GM19043 (cell line): ENCODE data around the gene LSM5.
A peak's percentile ranks its signal among the peaks of the same experiment; 100 is the strongest.

Experiments
- ATAC-seq: cut with Tn5 transposase; IDR thresholded peaks from one replicate; pipeline ENCODE4 v1.9.1; 2021; ENCODE audit warnings: low read depth; ENCODE audit not compliant: unreplicated experiment

LSM5 gene

GRCh38 chr7:32490127-32490796 lies at the start of gene LSM5:
Gene LSM5 (minus strand): TSS chr7:32490380. CDS start chr7:32490365, 15 bp downstream.
- peak; percentile 83 for ATAC-seq

DNA sequence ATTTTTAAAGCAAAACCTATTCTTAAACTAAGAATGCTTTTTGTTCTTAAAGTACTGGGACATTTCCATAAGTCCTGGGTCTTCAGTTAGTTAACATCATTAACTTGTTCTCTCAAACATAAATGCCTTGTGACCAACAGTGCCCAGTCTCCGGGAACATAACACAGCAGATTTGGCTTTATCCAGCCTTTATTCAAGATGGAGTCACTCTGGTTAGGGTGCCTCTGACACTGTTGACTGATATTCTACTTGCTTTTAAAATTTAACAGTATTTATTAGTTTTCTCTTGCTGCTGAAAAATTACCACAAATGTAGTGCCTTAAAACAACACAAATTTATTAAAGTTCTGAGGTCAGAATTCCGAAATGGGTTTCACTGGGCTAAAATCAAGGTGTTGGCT lies 49.2 kb upstream of the LSM5 start:
- ATAC-seq: no peak

DNA sequence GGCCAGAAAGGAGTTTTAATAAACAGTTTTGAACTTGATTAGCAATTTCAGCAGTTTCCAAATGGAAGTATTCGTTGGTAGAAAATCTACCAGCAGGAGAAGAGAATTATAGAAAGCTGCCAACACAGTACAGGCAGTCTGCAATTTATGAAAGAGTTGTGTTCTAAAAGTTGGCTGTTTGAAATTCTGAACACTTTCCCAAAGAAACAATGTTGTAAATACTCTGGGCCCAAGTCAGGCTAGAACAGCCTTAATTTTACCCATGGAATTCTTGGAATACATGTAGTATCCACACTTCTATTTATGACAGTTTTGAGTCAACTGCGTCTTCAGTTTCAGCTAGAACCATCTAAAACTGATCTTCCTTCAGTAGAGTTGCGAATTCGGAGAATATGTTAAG lies 47.6 kb upstream of the LSM5 start:
- no peak for ATAC-seq

DNA sequence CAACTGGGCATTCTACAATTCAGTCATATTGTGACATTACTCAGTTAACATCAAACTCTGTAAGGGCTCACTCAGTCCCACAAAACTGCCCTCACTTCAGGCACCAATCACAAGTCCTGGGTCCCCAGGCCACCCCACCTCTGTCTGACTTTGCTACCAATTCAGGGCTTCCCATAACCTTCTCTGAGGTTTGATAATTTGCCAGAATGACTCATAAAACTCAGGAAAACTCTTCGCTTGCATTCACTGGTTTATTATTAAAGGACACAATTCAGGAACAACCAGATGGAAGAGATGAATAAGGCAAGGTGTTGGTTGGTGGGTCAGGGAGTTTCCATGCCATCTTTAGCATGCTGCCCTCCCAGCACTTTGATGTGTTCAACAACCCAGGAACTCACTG lies 46.4 kb upstream of the LSM5 start:
- no peak for ATAC-seq

DNA sequence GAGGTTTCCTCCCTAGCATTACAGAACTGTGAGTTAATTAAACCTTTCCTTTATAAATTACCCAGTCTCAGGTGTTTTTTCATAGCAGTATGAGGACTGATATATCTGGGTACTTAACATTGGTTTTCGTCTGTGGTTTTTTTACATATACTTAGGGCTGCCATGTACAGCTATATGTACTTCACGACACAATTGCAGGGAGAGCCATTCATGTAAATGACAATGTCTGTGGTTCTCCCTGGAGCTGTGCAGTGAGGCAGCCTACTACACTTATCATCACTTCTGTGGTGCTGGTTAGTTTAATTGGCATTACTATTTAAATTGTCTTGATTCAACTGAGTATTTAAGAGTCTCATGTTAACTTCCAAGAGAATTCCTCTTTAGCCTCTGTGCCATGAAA lies 45.8 kb upstream of the LSM5 start:
- ATAC-seq: no peak

DNA sequence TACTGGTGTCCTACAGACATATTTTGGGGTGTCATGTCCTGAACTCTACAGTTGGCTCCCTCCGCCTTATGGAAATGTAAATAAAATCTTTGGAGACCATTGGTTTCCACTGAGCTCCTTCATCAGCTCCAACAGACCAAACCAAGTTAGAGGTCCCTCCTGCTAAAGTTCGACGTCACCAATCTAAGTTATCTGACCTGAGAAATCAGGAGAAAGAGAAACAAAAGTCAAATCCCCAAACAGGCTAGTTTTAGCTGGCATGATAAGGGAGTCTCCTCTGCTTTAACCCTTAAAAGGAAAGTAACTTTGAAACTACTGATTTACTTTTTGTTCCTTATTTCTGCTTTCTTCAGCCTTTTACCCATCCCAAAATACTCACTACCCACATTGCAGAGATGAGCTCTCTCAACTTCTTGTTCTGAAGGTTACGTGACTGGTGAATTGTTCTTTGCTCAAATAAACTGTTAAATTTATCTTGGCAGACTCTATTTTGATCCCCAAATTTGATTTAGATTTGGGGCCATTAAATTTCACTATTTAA lies 45.1 kb upstream of the LSM5 start:
- ATAC-seq: no peak

GRCh38 chr7:32533276-32534029 lies 43.3 kb upstream of the LSM5 start:
- ATAC-seq: no peak

DNA sequence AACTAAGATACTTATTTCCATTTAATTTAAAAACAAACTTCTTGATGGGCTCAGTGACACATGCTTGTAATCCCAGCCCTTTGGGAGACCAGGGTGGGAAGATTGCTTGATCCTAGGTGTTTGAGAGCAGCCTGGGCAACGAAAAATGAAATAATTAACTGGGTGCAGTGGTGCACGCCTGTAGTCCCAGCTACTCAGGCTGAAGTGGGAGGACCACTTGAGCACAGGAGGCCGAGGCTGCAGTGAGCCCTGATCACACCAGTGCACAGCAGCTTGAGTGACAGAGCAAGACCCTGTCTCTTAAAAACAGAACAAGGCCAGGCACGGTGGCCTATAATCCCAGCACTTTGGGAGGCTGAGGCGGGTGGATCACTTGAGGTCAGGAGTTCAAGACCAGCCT lies 42.5 kb upstream of the LSM5 start:
- ATAC-seq: no peak

DNA sequence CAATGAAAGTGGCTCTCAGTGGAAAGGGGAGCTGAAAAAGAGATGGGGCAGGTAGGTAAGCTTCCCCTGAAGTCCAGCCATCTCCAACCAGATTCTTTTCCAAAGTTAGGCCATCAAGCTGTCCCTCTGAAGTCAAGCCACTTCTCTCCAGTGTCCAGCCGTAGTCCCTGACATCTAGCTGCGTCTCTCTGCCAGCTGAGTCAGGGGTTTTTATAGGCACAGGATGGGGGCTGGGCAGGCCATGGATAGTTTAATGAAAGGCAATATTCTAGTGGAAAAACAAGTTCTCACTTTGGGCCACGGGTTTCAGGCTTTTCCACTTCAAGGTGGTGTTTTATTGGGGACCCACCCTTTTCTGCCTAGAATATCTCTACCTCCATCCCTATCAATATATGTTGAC lies 41.9 kb upstream of the LSM5 start:
- ATAC-seq: no peak

GRCh38 chr7:32531402-32531801 lies 41.2 kb upstream of the LSM5 start:
- no peak for ATAC-seq

- no peak for ATAC-seq
Observed at GRCh38 chr7:32525839-32526238, 35.7 kb upstream of the LSM5 start.

DNA sequence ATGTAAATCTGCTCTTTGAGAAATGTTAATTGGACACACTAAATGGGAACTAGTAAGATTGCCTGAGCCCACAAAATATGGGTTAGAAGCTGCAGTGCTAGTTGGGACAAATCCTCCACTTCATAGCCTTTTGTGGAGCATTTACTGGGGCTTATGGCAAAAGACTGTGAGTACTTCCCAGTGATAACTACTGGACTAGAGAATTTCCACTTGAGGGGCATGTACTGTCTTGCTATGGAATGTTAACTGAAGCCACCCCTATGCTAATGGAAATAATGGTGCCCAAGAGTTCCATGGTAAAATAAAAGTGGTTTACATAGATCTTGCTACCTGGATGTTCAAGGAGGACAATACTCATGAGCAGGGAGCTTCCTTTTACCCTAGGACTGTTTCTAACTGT lies 34.5 kb upstream of the LSM5 start:
- ATAC-seq: no peak

- ATAC-seq: no peak
Observed at GRCh38 chr7:32522746-32523530, 32.8 kb upstream of the LSM5 start.

DNA sequence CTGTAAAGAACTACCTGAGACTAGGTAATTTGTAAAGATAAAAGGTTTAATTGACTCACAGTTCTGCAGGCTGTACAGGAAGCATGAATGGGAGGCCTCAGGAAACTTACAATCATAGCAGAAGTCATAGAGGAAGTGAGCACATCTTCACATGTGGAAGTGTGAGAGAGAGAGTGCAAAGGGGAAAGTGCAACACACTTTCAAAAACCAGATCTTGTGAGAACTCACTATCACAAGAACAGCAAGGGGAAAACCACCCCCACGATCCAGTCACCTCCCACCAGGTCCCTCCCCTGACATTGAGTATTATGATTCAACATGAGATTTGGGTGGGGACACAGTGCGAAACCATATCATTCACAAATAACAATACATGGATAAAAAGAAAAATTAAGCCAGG lies 29.6 kb upstream of the LSM5 start:
- ATAC-seq: no peak

- ATAC-seq: no peak
Observed at GRCh38 chr7:32518534-32519140, 28.5 kb upstream of the LSM5 start.

GRCh38 chr7:32516551-32517100 lies 26.4 kb upstream of the LSM5 start:
- no peak for ATAC-seq

DNA sequence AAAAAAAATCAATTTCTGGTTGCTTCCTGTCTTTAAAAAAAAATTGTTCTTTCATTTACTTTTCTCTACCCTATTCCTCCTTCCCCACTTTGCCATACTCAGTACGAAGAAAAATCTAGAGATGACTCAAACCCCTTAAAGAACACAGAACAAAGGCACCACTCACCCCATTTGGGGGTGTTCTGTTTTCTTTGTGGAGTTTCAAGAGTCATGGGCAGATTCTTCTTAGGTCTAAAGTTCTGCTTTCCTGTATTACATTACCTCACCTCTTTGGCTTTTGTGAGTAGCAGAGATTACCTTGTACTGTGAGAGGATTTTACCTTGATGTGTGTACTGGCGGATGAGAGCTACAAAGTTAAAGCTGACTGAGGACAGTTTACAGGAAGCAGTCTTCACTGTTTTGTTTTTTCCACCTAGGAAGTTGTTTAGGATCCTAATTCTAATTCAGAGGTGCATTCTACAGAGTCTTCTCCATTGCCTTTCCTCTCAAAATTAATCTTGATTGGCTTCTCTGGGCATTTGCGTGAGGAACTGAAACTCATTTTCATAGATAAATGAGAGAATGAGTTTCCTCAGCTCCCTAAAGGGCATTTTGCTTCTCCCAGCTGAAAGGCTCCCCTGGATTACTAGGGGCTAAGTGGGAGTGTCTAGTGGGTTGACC lies 25.8 kb upstream of the LSM5 start:
- ATAC-seq: peak; percentile 85

GRCh38 chr7:32513210-32513609 lies 23.0 kb upstream of the LSM5 start:
- no peak for ATAC-seq

GRCh38 chr7:32511791-32512190 lies 21.6 kb upstream of the LSM5 start:
- ATAC-seq: no peak

- ATAC-seq: no peak
Observed at GRCh38 chr7:32507414-32507813, 17.2 kb upstream of the LSM5 start.
